Activated CD4-positive, CD25-positive, alpha-beta regulatory T cell (primary cell): Measurements from ENCODE around the gene ADORA2A.

ENCODE experiments used
- DNase-seq, 4 experiments: peaks; one replicate each; lab custom pipeline; 2025; lab: John Stamatoyannopoulos, UW

The ADORA2A gene

DNA sequence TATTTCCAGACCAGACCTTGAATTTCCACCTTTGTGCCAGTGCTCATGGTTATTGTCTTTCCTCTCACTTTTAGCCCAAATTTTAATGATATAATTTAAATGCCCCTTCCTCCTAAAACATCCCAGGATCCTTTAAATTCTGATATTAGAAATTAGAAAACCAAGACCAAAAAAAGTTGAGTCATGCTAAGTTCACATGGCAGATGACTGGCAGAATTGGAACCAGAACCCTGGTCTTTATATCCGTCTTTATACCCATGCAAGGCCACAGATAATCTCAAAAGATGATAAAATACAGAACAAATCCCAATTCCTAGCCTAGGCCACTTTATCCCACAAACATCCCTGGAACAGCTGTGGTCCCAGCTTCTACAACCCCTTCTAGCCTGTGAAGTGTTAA is 26.5 kb downstream of the ADORA2A start:
- no peak for DNase-seq

DNA sequence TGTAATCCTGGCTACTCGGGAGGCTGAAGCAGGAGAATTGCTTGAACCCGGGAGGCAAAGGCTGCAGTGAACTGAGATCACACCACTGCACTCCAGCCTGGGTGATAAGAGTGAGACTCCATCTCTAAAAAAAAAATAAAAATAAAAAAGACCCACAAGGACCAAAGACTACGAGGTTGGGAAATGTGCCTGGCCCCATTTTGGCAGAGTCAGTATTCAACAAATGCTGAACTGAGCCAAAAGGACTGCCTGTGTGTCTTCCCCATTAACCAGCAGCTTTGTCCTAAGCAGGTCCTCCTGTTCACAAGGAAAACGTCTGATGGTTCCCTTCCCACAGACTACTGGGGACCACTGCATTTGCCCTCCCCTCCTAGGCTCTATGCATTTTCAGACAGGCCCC is 27.6 kb downstream of the ADORA2A start:
- DNase-seq: no peak

DNA sequence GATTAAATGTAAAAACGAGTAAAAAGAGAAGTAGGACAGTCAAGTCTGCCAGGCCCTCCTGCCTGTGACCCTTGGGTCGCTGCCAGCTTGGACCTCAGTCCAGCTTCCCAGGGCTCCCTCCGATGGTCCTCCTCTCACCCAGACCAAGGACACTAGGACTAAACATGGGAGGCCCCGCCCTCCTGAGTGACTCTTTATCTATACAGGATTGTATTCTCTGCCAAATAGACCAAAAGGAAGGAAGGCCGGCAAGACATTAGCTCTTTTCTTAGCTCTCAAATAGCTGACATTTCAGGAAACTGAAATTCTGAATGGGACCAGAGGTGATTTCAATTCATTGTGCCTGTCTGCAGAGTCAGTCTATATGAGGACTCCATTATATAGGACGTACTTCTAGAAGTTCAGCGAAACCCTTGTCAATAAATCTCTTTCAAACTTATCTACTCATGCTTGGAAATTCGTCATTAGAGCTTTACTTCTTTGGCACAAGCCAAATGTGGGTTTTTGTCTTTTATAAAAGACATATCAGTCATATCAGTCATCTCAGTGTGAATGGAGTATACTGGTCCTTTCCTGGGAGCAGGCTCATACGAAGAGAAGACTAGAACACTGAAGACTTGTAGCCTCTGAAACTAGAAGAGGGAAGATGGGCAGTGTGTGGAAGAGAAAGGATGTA is 28.5 kb downstream of the ADORA2A start:
- no peak for DNase-seq

DNA sequence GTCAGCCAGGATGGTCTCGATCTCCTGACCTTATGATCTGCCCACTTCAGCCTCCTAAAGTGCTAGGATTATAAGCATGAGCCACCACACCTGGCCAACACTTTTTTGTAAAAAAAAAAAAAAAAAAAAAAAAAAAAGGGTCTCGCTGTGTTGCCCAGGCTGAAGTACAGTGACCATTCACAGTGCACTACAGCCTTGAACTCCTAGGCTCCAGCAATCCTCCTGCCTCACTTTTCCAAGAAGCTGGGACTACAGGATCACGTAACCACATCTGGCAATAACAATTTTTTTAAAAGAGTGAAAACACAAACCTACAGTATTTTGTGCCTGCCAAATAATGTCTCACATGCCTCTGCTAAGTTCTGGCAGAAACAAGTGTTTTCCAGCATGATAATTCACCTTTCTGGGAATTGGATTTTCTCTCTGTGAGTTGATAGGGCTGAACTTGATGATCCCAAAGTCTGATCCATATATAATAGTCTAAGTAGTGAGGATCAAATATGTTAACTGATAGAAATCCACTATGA is 30.6 kb downstream of the ADORA2A start:
- no peak for DNase-seq

DNA sequence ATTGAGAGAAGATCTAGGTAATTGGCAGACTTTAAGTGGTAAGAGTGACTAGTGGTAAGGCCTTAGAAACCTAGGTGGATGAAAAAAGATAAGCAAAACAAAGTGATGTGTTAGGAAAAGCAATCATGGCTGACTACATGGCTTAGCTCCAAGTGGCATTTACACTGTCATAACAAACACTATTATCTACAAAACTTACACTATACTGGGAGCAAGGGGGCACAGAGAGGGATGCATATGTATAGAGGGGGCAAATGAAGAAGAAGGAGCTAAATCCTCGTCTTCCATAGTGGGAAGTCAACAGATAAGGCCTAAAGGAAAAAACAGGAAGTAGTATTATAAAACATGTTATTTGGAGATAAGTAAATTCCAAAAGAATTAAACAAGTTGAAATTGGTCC is 32.5 kb downstream of the ADORA2A start:
- no peak for DNase-seq

DNA sequence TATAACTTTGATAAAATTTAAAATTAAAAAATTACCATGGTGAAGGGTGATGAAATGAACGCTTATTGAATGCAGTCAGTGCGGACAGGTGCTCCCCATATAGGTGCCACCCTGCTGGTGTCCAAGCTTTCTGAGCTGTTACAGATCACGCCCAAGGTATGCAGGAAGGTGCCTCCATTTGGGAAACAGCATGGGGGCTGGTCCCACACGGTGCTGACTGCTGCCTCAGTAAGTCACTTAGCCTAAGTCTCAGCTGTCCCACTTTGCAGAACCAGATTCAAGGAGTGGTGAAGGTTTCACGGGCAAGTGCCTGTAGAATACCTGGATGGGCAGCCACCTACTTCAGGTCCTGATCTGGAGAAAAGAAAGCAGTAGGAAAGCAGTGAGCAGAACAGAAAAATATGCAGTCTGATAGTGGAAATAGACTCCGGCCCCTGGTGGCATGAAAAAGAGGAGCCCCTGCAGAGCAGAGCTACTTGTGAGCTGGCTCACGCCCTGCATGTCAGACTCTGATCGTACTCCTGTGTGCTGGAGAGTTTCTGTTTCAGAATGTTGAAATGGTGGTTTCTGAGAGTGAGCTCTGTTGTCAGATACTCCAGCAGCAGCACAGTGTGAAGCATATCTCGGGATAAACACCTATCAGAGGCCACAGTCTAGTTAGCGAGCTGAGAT is 33.2 kb downstream of the ADORA2A start:
- DNase-seq: no peak

DNA sequence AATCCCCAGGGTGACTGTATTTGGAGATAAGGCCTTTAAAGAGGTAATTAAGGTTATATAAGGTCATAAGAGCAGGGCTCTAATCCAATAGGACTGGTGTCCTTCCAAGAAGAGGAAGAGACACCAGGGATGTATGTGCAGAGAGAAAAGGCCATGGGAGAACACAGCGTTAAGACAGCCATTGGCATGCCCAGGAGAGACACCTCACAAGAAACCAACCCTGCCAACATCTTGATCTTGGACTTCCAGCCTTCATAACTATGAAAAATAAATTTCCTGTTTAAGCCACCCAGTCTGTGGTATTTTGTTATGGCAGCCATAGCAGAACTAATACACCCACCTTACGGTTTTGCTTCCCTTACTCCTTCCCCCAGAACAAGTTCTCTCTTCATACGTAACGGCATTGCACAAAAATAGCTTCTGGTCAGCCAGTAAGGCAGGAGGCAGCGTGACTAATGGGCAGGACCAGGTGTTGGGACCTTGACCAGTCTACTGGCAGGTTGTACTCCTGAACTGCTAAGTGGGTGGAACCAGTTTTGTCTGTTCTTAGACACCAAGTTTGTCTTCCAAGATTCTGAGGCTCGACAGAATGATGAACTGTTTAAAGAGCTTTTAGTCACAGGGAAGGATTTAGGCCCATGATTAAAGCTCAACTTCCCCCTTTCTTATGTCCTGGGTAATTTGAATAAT is 35.8 kb downstream of the ADORA2A start:
- no peak for DNase-seq

DNA sequence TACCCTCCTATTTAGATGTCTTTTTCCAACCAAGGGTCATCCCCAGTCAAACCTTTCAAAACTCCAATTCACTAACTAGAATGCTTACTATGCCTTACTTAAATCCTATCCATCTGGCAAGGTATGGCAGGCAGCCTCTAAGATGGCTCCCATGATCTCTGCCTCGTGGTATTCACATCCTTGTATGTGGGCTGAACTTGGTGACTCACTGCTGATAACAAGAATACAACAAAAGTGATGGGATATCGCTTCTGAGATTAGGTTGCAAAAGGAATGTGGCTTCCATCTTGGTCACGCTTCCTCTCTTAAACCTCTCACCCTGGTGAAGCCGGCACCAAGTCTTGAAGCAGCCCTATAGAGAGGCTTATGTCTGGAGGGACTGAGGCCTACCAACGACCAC is 38.2 kb downstream of the ADORA2A start:
- DNase-seq: no peak

DNA sequence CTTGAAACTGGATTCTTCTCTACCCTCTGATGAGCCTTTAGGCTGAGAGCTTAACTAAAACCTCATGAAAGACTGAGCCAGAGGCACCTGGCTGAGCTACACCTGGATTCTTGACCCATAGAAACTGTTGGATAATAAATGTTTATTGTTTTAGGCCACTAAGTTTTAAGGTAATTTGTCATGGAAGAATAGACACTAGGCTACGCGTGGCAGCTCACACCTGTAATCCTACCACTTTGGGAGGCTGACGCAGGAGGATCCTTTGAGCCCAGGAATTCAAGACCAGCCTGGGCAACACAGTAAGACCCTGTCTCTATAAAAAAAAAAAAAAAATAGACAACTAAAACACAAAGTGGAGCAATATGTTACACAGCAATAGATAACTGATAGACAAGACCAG is 38.6 kb downstream of the ADORA2A start:
- no peak for DNase-seq

DNA sequence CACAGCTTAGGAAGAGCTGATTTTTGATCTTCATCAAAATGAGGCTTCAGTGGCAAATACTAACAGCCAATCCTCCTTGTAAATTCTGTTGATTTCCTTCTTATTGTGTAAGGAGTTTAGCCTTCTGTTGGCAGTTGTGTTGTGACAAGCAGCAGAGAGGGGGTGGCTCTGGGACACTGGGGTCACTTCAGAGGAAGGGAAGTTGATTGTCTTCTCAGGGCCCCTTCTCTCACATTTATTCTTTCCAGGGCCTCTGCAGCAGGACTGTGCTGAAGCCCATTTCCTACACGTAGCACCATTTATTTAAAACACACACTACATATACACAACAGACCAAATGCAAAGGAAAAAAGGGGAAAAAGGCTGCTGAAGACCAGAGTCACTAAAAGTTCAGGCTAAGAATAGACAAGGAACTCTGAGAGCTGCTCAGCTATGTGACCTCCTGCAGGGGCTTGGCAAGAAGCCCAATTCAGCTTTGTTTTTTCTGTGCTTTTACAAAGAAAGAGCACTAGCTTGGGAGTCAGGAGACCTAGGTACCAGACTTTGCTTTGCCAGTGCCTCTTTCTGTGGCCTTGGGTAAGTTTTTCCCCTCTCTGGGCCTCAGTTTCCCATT is 39.4 kb downstream of the ADORA2A start:
- no peak for DNase-seq

DNA sequence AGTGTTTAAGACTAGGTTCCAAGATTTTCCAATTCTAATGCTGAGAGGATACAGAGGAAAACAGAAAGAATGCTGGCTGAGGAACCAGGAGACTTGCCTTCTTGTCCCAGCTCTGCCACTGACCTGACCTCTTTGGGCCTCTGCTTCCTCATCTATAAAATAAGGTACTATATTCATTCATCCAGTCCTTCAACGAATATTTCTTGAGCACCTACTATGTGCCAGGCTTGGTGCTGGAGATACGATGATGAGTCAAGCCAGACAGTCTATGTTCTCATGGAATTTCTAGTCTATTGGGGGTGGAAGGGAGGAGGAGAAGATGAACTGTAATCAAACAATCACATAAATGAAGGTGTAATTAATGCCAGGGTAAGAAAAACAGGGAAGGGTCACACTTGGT is 39.9 kb downstream of the ADORA2A start:
- no peak for DNase-seq

DNA sequence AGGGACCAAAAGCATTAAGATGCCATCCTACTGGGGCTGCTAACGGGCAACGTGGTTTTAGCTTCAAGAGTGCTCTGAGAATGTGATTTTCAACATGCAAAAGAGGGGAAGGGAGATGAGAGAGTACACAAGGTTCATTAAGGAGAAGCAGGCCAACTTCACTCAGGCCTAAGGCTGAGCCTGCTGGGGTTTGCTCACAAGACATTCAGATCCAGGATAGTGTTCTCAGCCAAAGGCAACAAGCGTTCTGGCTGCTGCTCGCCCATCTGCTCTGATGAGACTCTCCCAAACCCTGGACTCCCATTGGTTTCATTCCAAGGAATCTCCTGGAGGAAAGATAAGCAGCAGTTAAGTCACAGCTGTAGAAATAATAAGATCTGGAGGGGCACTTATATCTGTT is 44.2 kb downstream of the ADORA2A start:
- DNase-seq: no peak

DNA sequence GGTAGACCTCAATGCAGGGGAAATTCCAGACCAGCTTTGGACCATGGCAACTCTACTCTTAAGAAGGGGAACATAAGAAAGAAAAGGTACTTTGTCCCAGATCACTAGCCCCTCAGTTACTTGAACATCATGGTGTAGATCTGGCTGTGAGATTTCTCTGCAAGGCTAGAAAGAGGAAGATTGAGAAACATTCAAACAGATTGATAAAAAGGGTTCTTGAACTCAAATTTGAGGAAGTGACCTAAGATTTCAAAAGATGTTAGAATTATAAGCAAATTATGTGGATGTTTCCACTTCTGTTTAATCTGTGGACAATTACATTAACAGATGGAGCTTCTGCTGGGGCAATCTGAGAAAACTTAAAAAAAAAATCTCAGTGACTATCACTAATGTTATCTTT is 45.9 kb downstream of the ADORA2A start:
- no peak for DNase-seq

DNA sequence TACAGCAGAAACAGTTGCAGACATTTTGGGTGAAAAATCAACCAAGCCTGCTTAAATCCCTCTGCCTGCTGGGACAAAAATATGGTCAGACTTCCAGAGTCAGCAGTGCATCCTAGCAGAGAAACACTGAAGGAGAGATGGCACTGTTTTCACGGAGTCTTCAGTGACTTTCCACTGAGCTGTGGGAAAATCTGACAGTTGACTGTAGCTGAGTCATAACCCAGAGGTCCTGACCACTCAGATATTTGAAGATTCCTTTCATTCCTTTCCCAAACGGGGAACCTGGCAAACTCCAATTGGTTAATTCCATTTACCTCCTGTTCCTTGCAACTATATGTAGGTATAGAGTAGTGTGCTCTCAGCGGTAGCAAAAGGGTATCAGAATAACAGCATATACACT is 46.8 kb downstream of the ADORA2A start:
- no peak for DNase-seq

DNA sequence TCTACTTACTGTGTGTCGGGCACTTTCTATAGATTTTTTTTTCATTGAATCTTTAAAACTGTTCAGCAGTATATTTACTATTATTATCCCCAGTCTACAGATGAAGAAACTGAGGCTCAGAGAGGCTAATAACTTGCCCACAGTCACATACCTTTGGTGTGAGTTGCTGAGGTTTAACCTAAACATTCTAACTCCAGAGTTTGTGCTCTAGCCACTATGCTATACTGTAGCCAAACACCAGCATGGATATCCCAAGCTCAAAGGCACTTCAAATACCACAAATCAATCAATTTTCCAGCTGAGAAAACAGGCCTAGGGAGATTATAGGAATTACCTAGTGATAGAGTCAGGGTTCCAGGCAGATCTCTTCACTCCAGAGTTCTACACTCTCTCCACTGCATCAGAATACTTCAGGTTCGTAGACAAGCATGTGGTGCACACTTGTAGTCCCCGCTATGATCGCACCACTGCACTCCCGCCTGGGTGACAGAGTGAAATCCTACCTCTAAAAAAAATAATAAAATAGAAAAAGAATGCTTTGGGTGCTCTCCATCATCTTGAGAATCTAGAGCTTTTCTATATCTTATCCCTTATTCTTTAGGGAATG is 47.4 kb downstream of the ADORA2A start:
- no peak for DNase-seq

DNA sequence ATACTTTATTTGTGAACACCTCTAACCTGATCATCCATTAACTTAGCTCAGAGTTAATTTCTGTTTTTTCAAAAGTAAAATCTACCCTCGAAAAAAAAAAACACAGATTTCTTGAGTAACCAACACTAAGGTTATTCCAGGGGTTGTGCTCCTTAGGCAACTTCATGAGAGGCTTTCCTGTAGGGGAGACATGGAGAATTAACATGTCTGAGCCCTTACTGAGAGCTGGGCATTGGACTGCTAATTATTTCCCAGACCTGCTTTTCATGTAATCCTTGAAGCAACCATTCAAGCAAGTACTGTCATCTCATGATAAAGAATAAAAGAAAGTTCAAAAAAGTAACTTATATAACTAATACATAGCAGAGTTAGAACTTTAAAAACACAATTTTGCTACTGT is 54.2 kb downstream of the ADORA2A start:
- no peak for DNase-seq

DNA sequence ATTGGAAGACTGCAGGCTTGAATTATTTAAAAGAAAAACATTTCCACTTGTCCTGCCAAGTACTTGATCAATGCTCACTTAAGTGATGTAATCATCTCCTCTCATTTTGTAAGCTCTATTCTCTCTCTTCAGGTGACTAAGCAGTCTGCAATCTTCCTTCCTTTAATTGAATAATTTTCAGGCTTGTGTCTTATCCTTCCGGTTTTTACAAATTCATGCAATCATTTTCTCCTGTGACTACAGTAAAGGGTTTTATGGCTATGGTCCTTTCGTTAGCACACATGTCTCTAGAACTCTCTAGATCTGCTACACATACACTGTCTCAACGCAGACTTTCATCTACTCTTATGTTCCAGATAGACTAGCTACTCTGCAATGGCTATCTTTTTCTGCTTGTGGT is 55.2 kb downstream of the ADORA2A start:
- DNase-seq: no peak

DNA sequence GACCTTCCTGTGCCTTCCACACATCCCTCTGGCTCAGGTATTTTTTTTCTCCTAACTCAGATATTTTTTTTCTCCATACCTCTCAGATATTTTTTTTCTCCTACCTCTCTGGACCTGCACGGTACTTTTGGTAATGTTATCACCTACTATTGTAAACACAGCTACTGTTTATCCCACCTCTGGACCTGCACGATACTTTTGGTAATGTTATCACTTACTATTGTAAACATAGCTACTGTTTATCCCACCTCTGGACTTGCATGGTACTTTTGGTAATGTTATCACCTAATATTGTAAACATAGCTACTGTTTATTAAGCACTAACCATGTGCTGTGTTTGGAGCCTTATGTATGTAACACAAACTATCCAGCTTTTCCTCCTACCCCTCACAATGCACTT is 55.6 kb downstream of the ADORA2A start:
- no peak for DNase-seq

DNA sequence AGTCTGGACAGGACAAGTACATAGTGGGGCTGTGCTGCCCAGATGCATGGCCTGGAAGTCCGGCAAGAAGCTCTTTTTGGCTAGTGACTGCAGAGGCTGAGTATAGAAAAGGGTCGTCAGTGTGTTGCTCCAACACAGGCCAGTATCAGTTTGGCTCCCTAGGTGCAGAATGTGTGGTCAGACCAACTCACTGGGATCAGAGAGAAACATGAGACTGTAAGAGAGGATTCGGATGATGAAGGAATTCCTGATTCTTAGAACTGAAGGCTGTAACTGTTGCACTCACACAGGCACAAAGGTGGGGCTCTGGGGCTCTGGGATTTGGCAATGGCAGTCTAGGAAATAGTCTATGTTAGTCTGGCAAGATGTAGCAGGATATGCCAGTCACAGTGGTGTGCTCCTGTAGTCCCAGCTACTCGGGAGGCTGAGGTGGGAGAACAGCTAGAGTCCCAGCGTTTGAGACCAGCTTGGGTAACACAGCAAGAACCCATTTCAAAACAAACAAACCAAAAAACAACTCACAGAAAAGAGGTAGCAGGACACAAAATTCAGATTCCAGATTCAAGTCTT is 56.7 kb downstream of the ADORA2A start:
- no peak for DNase-seq

DNA sequence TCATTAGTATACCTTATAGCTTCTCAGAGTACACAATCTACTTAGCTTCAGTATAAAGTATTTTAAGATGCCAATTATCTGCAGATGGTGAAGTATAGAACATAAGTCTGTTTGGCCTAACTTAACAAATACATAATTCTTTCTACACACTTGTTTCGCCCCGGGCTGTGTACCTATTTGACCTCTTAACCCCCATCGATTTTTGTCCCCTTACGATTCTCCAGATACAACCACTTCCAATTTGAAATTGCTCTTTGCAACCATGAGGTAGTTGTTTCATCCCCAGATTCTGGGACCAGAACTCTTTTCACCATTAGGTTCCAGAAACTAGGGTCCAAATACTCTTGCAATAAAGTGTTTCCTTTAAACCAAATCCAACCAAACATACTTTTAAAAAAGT is 57.8 kb downstream of the ADORA2A start:
- DNase-seq: no peak

DNA sequence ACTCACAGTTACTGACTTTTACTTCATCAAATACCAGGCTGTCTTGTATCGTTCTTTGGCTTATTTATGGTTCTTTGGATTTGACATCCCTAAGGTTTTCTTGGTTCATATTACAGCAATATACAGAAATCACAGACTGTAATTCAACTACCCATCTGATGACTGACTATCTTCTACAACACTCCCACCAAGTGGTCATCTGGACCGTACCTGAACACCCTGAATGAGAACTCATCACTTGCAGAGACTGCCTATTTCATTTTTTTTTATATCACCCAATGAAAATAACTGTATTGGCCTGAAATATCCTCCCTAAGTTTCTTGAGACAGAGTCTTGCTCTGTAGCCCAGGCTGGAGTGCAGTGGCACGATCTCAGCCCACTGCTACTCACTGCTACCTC is 58.2 kb downstream of the ADORA2A start:
- no peak for DNase-seq

DNA sequence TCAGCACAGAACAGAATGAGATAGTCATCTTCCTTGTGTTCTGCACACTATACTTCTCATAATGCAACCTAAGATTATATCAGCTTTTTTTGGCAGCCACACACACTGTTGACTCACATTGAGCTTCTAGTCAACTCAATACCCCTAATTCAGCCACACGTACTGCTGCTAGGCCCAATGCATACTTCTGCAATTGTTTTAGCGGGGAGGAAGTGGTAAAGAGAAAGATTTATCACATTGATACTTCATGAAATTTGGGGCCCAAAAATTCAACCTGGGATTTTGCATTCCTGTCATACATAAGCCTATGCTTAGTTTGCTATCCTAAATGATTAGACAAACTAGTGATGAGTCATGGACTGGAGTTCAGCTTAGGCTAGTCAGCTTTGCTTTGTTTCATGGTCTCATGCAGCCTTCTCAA is 59.1 kb downstream of the ADORA2A start:
- DNase-seq: no peak
